GM03348 (cell line): ENCODE results near the gene EIF3J.
"Not testable (repeated sequence)": the region's sequence is repeated elsewhere in the genome, so short reads cannot be mapped to it uniquely, and the experiment has no call there.

Experiments used
- DNase-seq: peaks from one replicate; pipeline ENCODE4 v3.0.0; 2012; ENCODE audit warnings: low spot score

Gene EIF3J

GRCh38 chr15:44536962-44537734, at the start of gene EIF3J:
EIF3J (plus strand) TSS chr15:44537147; CDS start chr15:44537195, 48 bp downstream.
- DNase-seq = peak; percentile 98

GRCh38 chr15:44489464-44489863, 47.5 kb upstream of the EIF3J start:
- DNase-seq = peak; percentile 74

- no peak for DNase-seq
Observed at GRCh38 chr15:44490622-44491021, 46.3 kb upstream of the EIF3J start.

- no peak for DNase-seq
Observed at GRCh38 chr15:44492040-44492439, 44.9 kb upstream of the EIF3J start.

DNA sequence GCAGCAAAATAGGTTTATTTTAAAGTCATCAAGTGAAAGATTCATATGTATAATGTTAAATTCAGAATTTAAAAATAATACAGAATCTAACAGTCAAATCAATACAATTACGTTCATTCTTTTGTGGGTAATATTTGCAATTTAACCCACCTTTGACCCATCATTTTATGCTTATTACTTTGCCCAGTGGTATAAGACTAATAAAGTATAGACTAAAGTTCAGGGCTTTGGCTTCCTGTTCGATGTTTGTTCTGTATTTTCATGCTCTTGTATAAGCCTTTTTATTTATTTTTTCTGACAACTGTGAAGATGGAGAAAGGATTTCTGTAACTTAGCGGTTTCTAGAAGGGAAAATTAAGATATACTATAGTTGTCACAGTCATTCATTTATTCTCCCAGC, 44.3 kb upstream of the EIF3J start:
- DNase-seq = no peak

DNA sequence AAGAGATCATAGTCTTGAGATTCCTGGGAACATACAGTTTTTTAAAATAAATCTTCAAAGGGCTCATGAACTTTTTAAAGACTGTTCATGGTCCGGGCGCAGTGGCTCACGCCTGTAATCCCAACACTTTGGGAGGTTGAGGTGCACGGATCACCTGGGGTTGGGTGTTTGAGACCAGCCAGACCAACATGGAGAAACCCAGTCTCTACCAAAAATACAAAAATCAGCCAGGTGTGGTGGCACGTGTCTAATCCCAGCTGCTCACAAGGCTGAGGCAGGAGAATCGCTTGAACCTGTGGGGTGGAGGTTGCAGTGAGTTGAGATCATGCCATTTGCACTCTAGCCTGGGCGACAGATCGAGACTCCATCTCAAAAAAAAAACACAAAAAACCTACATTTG, 41.4 kb upstream of the EIF3J start:
- DNase-seq = no peak

DNA sequence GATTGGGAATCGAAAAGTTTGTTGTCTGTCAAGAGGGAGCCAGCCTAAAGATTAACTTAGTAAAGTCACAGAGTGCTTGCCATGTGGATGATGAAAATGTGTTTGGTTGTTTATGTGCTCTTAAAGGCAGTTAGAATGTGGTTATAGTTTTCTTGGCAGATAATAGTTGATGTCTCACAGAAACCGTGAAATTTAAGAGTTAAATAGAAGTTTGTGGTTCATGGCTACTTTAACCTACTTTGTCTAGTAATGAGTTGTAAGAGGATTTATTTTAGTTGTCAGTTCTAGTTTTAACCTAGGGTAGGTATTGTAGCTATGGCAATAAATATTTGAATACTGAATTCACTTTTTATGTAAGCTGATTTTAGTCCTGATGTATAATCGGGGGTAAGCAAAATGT, 36.4 kb upstream of the EIF3J start:
- DNase-seq = no peak

DNA sequence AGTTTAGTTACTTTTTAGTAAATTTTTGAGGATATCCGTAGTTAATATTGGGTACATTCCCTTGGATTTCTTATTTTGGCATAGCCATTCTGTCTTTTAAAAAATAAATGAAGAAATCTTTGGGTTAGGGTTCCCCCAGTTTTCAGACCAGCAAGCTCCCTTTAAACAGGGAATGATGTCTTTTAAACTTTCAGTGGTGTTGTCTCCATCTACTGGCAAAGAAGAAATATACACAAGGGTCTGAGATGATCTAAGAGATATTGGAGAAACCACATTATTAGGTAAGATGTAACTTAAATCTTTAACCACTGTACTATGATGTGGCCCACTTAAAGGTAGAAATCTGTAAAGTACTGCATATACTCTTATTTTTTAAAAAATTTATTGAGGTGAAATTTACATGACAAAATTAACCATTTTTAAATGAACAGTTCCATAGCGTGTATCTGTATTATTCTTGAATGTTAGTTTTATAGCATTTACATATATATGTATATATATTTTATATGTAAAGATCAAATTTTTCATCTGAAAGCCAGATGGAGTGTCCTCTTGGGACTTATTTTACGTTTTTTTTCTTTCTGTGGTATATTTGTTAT, 35.1 kb upstream of the EIF3J start:
- DNase-seq = peak; percentile 67

DNA sequence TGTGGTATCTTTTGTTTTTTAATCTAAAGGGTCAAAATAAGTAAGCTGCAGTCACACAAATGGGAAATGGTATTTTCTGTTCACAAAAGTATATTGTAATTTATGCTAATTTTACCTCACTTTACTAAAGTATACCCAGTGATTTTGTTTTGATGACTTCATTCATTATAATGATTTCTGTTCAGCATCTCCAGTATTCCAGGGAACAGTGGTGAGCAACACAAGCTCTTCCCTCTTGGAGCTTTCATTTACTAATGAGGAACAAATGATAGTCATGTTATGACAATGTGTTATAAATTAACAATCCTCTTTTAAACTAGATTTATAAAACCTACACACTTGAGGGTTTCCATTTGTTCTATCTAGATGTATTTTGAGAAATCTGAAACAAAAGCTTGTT, 20.5 kb upstream of the EIF3J start:
- no peak for DNase-seq

- DNase-seq = no peak
Observed at GRCh38 chr15:44519537-44519936, 17.4 kb upstream of the EIF3J start.

- no peak for DNase-seq
Observed at GRCh38 chr15:44525018-44525417, 11.9 kb upstream of the EIF3J start.

DNA sequence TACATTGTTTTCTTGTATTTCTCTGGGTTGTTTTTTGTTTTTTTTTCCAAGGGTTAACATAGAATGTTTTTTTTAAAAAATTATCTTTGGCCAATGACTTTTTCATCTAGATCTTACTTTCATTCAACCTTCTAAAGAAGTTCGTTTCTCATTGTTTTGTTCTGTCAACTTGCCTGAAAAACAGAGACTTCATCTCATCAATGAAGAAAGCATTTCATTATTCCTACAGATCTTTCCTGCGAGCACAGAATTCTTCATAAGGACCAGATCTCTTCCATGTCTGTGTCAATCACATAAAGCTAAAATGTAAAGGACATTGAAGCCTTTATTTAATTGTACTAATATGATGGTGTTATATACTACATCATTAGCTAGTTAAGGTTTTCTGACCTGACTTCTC, 9.7 kb upstream of the EIF3J start:
- DNase-seq = no peak

DNA sequence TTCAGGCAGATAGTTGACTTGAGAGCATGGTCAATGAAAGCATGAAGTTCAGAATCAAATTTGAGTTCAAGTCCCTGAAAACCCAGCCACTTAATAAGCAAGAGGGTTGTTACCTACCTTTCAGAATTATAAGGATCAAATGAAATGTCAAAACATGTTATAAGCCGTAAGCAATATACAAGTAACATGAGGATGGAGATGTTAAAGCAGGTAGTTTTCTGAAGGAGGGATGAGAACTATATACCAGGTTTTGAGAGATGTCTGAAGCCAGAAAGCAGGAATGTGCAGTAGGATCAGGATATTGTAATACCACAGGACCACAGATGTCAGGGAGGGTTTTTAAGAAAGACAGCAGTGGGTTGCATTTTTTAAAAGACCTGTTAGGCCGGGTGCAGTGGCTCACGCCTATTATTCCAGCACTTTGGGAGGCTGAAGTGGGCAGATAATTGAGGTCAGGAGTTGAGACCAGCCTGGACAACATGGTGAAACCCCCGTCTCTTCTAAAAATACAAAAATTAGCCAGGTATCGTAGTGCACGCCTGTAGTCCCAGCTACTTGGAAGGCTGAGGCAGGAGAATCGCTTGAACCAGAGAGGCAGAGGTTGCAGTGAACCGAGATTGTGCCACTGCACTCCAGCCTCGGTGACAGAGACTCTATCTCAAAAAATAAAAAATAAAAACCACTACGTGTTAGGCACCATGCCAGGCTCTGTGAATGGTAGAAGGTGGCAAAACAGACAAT, 6.9 kb upstream of the EIF3J start:
- DNase-seq = no peak

- no peak for DNase-seq
Observed at GRCh38 chr15:44530653-44531052, 6.3 kb upstream of the EIF3J start.

DNA sequence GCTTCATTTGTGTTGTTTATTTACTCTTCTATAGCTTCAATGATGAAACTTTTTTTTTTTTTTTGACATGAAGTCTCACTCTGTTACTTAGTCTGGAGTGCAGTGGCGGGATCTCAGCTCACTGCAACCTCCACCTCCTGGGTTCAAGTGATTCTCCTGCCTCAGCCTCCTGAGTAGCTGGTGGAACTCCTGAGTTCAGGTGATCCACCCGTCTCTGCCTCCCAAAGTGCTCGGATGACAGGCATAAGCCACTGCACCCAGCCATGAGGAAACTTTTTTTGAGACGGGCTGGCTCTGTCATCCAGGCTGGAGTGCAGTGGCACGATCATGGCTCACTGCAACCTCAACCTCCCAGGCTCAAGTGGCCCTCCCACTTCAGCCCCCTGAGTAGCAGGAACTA, 4.7 kb upstream of the EIF3J start:
- DNase-seq = not testable (repeated sequence)

- no peak for DNase-seq
Observed at GRCh38 chr15:44532689-44533088, 4.3 kb upstream of the EIF3J start.

GRCh38 chr15:44535092-44535491, 1.9 kb upstream of the EIF3J start:
- DNase-seq = no peak

DNA sequence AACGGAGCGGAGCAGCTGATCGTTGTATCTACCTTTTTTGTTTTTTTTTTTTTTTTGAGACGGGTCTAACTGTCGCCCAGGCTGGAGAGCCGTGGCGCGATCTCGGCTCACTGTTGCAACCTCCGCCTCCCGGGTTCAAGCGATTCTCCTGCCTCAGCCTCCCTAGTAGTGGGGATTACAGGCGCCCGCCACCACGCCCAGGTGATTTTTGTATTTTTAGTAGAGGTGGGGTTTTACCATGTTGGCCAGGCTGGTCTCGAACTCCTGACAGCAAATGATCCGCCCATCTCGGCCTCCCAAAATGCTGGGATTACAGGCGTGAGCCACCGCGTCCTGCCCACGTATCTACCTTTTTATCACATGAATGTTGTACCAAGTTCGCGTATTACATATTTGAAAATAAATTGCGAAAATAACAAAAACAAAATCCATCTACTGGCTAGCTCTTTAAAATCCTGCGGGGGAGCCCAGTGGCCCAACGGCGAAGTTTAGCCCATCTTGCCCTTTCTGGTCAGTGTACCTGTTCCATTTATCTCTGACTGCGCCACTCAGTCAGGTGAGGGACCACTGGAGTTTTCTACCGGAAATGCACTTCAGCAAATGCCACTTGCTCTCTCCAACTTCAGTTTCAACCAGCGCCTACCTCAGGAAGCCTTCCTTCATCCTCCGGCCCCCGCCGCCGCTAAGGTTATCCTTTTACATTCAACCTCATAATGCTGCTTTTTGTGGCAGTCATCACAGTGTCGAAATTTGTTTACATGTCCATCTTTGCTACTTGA, 1.2 kb upstream of the EIF3J start:
- DNase-seq = peak; percentile 25

DNA sequence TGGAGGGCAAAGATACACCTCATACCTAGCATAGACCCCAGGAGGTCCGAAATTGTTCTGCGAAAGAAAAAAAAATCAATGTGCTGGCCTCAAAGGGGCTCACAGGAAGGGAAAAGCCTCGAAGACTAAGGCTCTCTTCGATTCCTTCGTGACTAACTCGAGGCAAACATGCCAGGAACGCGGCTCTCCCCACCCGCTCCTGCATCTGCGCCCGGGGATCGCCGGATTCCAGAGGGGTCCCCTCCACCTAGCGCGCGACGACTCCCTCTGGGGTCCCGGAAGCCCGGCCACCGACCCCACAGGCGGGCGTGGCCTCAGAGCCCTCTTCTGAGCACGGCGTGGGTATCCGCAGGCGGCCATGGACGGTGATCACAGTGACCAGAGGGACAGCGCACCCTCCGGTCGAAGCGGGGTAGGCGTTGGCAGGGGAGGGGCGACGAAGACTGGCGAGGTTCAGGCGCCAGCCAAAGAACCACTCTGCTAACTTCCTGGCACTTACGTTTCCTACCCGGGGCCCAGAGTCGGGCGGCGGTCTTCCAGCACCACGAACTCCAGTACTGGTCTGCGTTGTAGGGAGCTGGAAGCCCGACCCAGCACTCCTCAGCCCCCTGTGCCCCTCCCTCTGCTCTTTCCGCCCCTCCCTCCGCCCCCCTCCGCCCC, 515 bp upstream of the EIF3J start:
- peak; percentile 93 for DNase-seq

- no peak for DNase-seq
Observed at GRCh38 chr15:44537735-44538240, 841 bp downstream of the EIF3J start.

- peak; percentile 62 for DNase-seq
Observed at GRCh38 chr15:44541282-44541958, 4.5 kb downstream of the EIF3J start.
